H1 (cell line): ENCODE measurements around the gene TMEM107. TPM values are rescaled to one million over a fixed set of nuclear protein-coding genes. Genes with fewer than 3 reads are reported as not detected.

Source experiments
- microRNA counts: library from miRNA; unstranded; fragments of <30 nt; microRNA quantifications from one replicate; lab custom pipeline; 2015
- microRNA-seq, 2 experiments: library from miRNA; unstranded; fragments of <30 nt; microRNA quantifications; one replicate each; pipeline versions ENCODE4 to v1.2.0, GENCODE V29; 2016 to 2020; ENCODE audit warnings: borderline microRNAs expressed in 2 of 2, borderline number of aligned reads in 2 of 2, borderline replicate concordance in 1 of 2
- polyA plus RNA-seq, 7 experiments: library from polyadenylated mRNA; depleted of rRNA in 3 of 7; stranded (reverse) in 5 of 7; unstranded in 2 of 7; fragments of >200 nt in 5 of 7; fragments of 200-250 nt in 2 of 7; gene quantifications; 1 replicate in 5 of 7; 2 replicates in 1 of 7; 4 replicates in 1 of 7; pipeline versions ENCODE4 v1.2.1 to v1.2.3, GENCODE V29; 2011 to 2013; ENCODE audit warnings: missing spikeins in 2 of 7, mixed read lengths in 2 of 7
- total RNA-seq: library from RNA; stranded (reverse); fragmentation: NEBNext Ultra II Directional; extraction: Animal tissue kit (Norgen Biotek cat#: 25700); gene quantifications from 2 replicates; pipeline ENCODE4 v1.2.1, GENCODE V29; 2021
- TF ChIP-seq, protein P1 (sequence below): IDR thresholded peaks from 2 replicates; pipeline ENCODE4 v1.6.1; 2012; ENCODE audit warnings: inconsistent platforms

The TMEM107 gene
- total and polyA plus RNA-seq, 2 of the 8 experiments (the other 6 are each of a cell fraction or from before 2014, with no cell fraction given) = 17.3 to 21.5 TPM

GRCh38 chr17:8122924-8123694 is 53.1 kb downstream of the TMEM107 start (continued):
- TF ChIP-seq, protein P1, sequence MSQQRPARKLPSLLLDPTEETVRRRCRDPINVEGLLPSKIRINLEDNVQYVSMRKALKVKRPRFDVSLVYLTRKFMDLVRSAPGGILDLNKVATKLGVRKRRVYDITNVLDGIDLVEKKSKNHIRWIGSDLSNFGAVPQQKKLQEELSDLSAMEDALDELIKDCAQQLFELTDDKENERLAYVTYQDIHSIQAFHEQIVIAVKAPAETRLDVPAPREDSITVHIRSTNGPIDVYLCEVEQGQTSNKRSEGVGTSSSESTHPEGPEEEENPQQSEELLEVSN = peak; percentile 55; the same call in 1 of the 2 replicates

MicroRNA genes within 50 kb of the gene (microRNA counts, 767-probe panel; counts per million panel counts)
- 879 counts per million, percentile 95 among the panel's probes with 10 or more counts for microRNA hsa-miR-4521 (lab: Ali Mortazavi, UCI)

Small RNA genes within 50 kb of the gene (microRNA-seq; reads per million reads assigned to microRNA genes)
- gene MIR4521 (29.0 to 145 reads per million in 2 experiments), gene MIR6883 (0 reads per million in 2 experiments)

Other genes with a start within 250 kb of the TMEM107 start
- gene KCNAB3, start 246.5 kb downstream of the TMEM107 start, total RNA-seq = 2.3 and 2.4 TPM in 2 replicates
- gene KCNAB3, start 246.5 kb downstream of the TMEM107 start, polyA plus RNA-seq (2011; rRNA removed) = 1.7 and 2.8 TPM in 2 replicates
- gene TRAPPC1, start 244.4 kb downstream of the TMEM107 start, total RNA-seq = 99.3 and 114 TPM in 2 replicates
- 170 and 194 TPM in 2 replicates for gene TRAPPC1, start 244.4 kb downstream of the TMEM107 start, polyA plus RNA-seq (2011; rRNA removed)
- 30.0 and 31.9 TPM in 2 replicates for gene CNTROB, start 244.2 kb downstream of the TMEM107 start, total RNA-seq
- 20.5 and 28.2 TPM in 2 replicates for gene CNTROB, start 244.2 kb downstream of the TMEM107 start, polyA plus RNA-seq (2011; rRNA removed)
- 0.48 and 0.59 TPM in 2 replicates for gene GUCY2D, start 173.8 kb downstream of the TMEM107 start, total RNA-seq
- 0.20 and 0.31 TPM in 2 replicates for gene GUCY2D, start 173.8 kb downstream of the TMEM107 start, polyA plus RNA-seq (2011; rRNA removed)
- gene ALOX15B, start 137.3 kb downstream of the TMEM107 start, total RNA-seq = 0.46 and 0.63 TPM in 2 replicates
- 0.91 and 1.4 TPM in 2 replicates for gene ALOX15B, start 137.3 kb downstream of the TMEM107 start, polyA plus RNA-seq (2011; rRNA removed)
- not detected in 2 replicates for gene ALOX12B, start 88.7 kb downstream of the TMEM107 start, total RNA-seq
- 0.82 and 0.86 TPM in 2 replicates for gene ALOX12B, start 88.7 kb downstream of the TMEM107 start, polyA plus RNA-seq (2011; rRNA removed)
- gene ALOXE3, start 57.9 kb downstream of the TMEM107 start, total RNA-seq = not detected in 2 replicates
- 0.26 and 0.55 TPM in 2 replicates for gene ALOXE3, start 57.9 kb downstream of the TMEM107 start, polyA plus RNA-seq (2011; rRNA removed)
- gene HES7, start 52.3 kb downstream of the TMEM107 start, total RNA-seq = 0.32 and 0.69 TPM in 2 replicates
- 0.20 and 0.55 TPM in 2 replicates for gene HES7, start 52.3 kb downstream of the TMEM107 start, polyA plus RNA-seq (2011; rRNA removed)
- 38.0 and 39.9 TPM in 2 replicates for gene PER1, start 24.0 kb downstream of the TMEM107 start, total RNA-seq
- 9.6 and 17.3 TPM in 2 replicates for gene PER1, start 24.0 kb downstream of the TMEM107 start, polyA plus RNA-seq (2011; rRNA removed)
- 19.0 and 20.5 TPM in 2 replicates for gene VAMP2, start 13.4 kb downstream of the TMEM107 start, total RNA-seq
- 19.3 and 25.2 TPM in 2 replicates for gene VAMP2, start 13.4 kb downstream of the TMEM107 start, polyA plus RNA-seq (2011; rRNA removed)
- gene BORCS6, start 13.8 kb upstream of the TMEM107 start, total RNA-seq = 3.6 and 4.6 TPM in 2 replicates
- 3.3 and 3.8 TPM in 2 replicates for gene BORCS6, start 13.8 kb upstream of the TMEM107 start, polyA plus RNA-seq (2011; rRNA removed)
- 154 and 160 TPM in 2 replicates for gene AURKB, start 34.2 kb upstream of the TMEM107 start, total RNA-seq
- gene AURKB, start 34.2 kb upstream of the TMEM107 start, polyA plus RNA-seq (2011; rRNA removed) = 102 and 171 TPM in 2 replicates
- 33.7 and 39.8 TPM in 2 replicates for gene CTC1, start 71.7 kb upstream of the TMEM107 start, total RNA-seq
- gene CTC1, start 71.7 kb upstream of the TMEM107 start, polyA plus RNA-seq (2011; rRNA removed) = 19.4 and 32.2 TPM in 2 replicates
- gene PFAS, start 72.9 kb upstream of the TMEM107 start, total RNA-seq = 238 and 248 TPM in 2 replicates
- 88.4 and 120 TPM in 2 replicates for gene PFAS, start 72.9 kb upstream of the TMEM107 start, polyA plus RNA-seq (2011; rRNA removed)
- 36.9 and 39.4 TPM in 2 replicates for gene RANGRF, start 112.3 kb upstream of the TMEM107 start, total RNA-seq
- gene RANGRF, start 112.3 kb upstream of the TMEM107 start, polyA plus RNA-seq (2011; rRNA removed) = 49.6 and 52.8 TPM in 2 replicates
- 3.6 and 5.8 TPM in 2 replicates for gene SLC25A35, start 119.0 kb upstream of the TMEM107 start, total RNA-seq
- 4.2 and 6.0 TPM in 2 replicates for gene SLC25A35, start 119.0 kb upstream of the TMEM107 start, polyA plus RNA-seq (2011; rRNA removed)
- gene ARHGEF15, start 133.9 kb upstream of the TMEM107 start, total RNA-seq = 0.67 and 1.8 TPM in 2 replicates
- gene ARHGEF15, start 133.9 kb upstream of the TMEM107 start, polyA plus RNA-seq (2011; rRNA removed) = 4.1 and 9.3 TPM in 2 replicates
- gene ODF4, start 163.5 kb upstream of the TMEM107 start, total RNA-seq = not detected in 2 replicates
- gene ODF4, start 163.5 kb upstream of the TMEM107 start, polyA plus RNA-seq (2011; rRNA removed) = not detected in 2 replicates
- 1,963 and 1,980 TPM in 2 replicates for gene RPL26, start 206.8 kb upstream of the TMEM107 start, total RNA-seq
- 1,277 and 2,554 TPM in 2 replicates for gene RPL26, start 206.8 kb upstream of the TMEM107 start, polyA plus RNA-seq (2011; rRNA removed)
- not detected in 2 replicates for gene RNF222, start 221.4 kb upstream of the TMEM107 start, total RNA-seq
- gene RNF222, start 221.4 kb upstream of the TMEM107 start, polyA plus RNA-seq (2011; rRNA removed) = not detected in 2 replicates